SK-MEL-5 (cell line): ENCODE measurements around the gene DONSON. TPM values are rescaled to one million over a fixed set of nuclear protein-coding genes. Genes with fewer than 3 reads are reported as not detected.

Experiments
- DNase-seq: peaks from one replicate; pipeline ENCODE4 v3.0.0-alpha.2; 2016; ENCODE audit warnings: low read depth, low spot score
- in situ Hi-C: cut with HindIII; loops from 2 replicates; pipeline ENCODE4 v1.10.0; 2016; ENCODE audit warnings: low sequenced_read_pairs, high pct_unique_total_duplicates, low pct_unique_long_range_greater_than_20kb
- total RNA-seq: library from RNA; depleted of rRNA; stranded (reverse); fragments of >200 nt; shearing (Covaris generic); gene quantifications from 2 replicates; pipeline ENCODE4 v1.2.3, GENCODE V29; 2014

The DONSON gene
- total RNA-seq, 1 experiment from 2014 or later: 16.9 TPM

DNA sequence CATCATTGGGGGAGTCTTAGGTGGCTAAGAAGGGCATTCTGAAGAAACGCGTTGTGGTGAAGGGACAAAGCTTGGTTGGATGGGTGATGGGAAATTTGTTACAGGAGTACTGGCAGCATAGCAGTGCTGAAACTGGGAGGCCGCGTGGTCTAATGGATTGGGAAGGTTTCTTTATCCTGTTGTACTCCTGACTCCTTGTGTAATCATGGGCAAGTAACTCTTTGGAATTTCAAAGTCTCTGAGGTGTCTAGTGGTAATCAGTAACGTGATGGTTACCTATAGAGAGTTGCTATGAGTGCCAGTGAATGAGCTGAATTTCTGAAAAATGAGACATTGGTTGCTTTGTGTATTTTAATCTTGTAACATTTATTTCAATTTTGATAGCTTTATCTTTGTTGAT is 18.5 kb downstream of the DONSON start:
- in situ Hi-C loops: no loop called here
- DNase-seq: no peak

DNA sequence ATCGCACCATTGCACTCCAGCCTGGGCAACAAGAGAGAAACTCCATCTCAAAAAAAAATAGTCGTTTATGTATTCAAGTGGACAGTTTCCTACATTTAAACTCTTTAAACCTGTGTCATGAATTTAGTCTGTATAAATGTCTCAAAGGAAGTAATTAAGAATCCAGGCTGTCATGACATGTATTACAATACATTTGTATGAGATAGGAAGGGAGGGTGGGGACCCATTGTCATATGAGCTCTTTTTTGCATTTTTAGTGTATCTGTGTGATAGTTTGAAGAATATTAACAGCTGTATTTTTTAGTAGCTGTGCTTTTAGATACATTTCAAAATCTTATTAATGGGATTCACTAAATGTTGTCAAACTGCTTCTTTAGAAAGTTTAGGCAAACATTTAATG is 20.0 kb downstream of the DONSON start:
- DNase-seq: no peak
- in situ Hi-C loops: no loop called here

GRCh38 chr21:33567914-33568313 is 20.6 kb downstream of the DONSON start:
- in situ Hi-C loops: no loop called here
- no peak for DNase-seq

GRCh38 chr21:33566514-33566913 is 22.0 kb downstream of the DONSON start:
- in situ Hi-C loops: no loop called here
- DNase-seq: no peak

DNA sequence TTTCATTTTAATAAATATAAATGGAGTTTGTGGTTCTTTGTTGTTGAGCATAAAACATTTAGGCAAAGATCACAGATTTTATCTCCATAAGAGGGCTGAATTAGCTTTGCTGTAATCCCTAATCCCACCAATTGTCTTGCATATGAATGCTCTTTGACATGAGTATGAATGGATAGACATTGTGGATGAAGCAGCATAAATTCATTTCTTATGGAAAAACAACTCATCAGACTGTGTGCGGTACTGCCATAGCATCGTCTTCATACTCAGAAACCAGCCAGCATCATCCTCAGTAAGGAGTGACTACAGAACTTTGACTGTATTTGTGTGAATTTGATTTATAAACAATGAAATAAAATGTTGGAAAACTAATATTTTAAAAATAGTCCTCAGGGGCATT is 26.1 kb downstream of the DONSON start:
- in situ Hi-C loops: no loop called here
- DNase-seq: no peak

GRCh38 chr21:33561373-33561772 is 27.1 kb downstream of the DONSON start:
- in situ Hi-C loops: no loop called here
- DNase-seq: no peak

DNA sequence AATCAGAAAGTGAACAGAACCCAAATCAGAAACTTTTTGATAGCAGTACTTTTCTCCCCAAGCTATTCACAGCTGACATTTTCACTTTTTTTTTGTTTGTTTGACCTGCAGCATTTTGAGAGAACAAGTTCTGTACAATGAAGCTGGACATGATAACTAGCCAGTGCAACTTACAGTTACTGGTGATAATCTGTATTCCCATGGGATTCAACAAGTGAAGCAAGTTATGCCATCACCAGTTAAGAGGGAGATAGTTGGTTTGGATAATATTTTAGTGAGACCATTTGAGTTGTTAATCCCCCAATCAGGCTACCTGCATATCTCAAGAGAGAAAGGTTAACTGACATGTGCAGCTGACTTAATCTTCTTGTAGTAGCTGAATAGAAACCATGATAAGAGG is 27.5 kb downstream of the DONSON start:
- no peak for DNase-seq
- in situ Hi-C loops: no loop called here

- in situ Hi-C loops: no loop called here
- no peak for DNase-seq
Observed at GRCh38 chr21:33559813-33560212, 28.7 kb downstream of the DONSON start.

DNA sequence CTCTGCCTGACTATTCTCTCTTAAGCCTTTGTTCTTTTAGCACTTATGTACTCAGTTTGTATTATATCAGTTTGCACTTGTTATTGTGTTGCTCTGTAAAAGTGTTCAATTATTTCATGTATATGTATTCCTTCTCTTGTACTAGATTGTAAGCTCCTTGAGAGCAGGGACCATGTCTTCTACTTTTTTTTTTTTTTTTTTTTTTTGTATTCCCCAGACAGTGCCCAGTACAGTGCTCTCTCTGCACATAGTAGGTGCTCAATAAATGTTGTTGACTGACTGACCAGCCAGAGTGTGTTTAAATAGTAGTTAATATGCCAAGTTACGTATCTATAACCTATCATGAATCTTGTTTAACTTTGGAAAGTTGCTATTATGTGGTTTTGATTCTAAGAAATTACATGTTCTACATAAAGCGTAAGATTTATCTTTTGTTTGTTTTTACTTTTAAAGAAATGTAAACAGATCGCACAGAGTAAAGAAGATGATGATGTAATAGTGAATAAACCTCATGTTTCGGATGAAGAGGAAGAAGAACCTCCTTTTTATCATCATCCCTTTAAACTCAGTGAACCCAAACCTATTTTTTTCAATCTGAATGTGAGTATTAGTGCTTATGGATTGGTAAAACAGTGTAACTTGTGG is 29.6 kb downstream of the DONSON start:
- in situ Hi-C loops: no loop called here
- DNase-seq: no peak

- in situ Hi-C loops: no loop called here
- no peak for DNase-seq
Observed at GRCh38 chr21:33557447-33557846, 31.0 kb downstream of the DONSON start.

DNA sequence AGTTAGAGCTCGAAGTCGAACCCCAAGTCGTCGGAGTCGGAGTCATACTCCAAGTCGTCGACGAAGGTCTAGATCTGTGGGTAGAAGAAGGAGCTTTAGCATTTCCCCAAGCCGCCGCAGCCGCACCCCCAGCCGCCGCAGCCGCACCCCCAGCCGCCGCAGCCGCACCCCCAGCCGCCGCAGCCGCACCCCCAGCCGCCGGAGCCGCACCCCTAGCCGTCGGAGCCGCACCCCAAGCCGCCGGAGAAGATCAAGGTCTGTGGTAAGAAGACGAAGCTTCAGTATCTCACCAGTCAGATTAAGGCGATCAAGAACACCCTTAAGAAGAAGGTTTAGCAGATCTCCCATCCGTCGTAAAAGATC is 33.5 kb downstream of the DONSON start:
- in situ Hi-C loops: no loop called here
- no peak for DNase-seq

- DNase-seq: no peak
- in situ Hi-C loops: no loop called here
Observed at GRCh38 chr21:33554236-33554981, 34.1 kb downstream of the DONSON start.

DNA sequence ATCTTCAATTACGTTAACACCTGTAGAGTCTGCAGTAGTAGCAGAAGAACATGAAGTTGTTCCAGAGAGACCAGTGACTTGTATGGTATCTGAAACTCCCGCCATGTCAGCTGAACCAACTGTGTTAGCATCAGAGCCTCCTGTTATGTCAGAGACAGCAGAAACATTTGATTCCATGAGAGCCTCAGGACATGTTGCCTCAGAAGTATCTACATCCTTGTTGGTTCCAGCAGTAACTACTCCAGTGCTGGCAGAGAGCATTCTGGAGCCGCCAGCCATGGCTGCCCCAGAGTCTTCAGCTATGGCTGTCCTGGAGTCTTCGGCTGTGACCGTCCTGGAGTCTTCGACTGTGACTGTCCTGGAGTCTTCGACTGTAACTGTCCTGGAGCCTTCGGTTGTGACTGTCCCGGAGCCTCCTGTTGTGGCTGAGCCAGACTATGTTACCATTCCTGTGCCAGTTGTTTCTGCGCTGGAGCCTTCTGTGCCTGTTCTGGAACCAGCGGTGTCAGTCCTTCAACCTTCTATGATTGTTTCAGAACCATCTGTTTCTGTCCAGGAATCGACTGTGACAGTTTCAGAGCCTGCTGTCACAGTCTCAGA is 35.4 kb downstream of the DONSON start:
- no peak for DNase-seq
- in situ Hi-C loops: no loop called here

DNA sequence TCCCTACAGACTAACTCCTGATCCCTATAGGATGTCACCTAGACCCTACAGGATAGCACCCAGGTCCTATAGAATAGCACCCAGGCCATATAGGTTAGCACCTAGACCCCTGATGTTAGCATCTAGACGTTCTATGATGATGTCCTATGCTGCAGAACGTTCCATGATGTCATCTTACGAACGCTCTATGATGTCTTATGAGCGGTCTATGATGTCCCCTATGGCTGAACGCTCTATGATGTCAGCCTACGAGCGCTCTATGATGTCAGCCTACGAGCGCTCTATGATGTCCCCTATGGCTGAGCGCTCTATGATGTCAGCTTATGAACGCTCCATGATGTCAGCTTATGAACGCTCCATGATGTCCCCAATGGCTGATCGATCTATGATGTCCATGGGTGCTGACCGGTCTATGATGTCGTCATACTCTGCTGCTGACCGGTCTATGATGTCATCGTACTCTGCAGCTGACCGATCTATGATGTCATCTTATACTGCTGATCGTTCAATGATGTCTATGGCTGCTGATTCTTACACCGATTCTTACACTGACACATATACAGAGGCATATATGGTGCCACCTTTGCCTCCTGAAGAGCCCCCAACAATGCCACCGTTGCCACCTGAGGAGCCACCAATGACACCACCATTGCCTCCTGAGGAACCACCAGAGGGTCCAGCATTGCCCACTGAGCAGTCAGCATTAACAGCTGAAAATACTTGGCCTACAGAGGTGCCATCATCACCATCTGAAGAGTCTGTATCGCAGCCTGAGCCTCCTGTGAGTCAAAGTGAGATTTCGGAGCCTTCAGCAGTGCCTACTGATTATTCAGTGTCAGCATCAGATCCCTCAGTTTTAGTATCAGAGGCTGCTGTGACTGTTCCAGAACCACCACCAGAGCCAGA is 36.1 kb downstream of the DONSON start:
- in situ Hi-C loops: no loop called here
- no peak for DNase-seq

DNA sequence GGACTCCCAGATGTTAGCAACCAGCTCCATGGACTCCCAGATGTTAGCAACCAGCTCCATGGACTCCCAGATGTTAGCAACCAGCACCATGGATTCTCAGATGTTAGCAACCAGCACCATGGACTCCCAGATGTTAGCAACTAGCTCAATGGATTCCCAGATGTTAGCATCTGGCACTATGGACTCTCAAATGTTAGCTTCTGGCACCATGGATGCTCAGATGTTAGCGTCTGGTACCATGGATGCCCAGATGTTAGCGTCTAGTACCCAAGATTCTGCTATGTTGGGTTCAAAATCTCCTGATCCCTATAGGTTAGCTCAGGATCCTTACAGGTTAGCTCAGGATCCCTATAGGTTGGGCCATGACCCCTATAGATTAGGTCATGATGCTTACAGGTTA is 36.8 kb downstream of the DONSON start:
- in situ Hi-C loops: no loop called here
- DNase-seq: no peak

- in situ Hi-C loops: no loop called here
- no peak for DNase-seq
Observed at GRCh38 chr21:33550772-33551660, 37.5 kb downstream of the DONSON start.
